Stimulated activated CD8-positive, alpha-beta memory T cell treated with anti-CD3 and anti-CD28 coated beads, Interleukin-4, amount 100 ng/mL, for 24 hours (primary cell): Measurements from ENCODE around the gene LRRC74B.

ENCODE experiments used
- DNase-seq: peaks from one replicate; pipeline ENCODE4 v3.0.0-alpha.2; 2020; ENCODE audit warnings: low read depth

The LRRC74B gene

GRCh38 chr22:21014202-21014725, 31.5 kb upstream of the LRRC74B start:
- DNase-seq = peak; percentile 88

- no peak for DNase-seq
These were observed 30.9 kb upstream of the LRRC74B start, which contains the start of gene P2RX6 for GRCh38 chr22:21014726-21015465. P2RX6 (plus strand) TSS chr22:21015165; CDS start chr22:21015175, 10 bp downstream.

GRCh38 chr22:21015466-21016006, 30.2 kb upstream of the LRRC74B start:
- no peak for DNase-seq

GRCh38 chr22:21016644-21017420, 28.9 kb upstream of the LRRC74B start:
- no peak for DNase-seq

GRCh38 chr22:21018314-21018713, 27.4 kb upstream of the LRRC74B start:
- no peak for DNase-seq

GRCh38 chr22:21020802-21021429, 24.8 kb upstream of the LRRC74B start:
- DNase-seq = no peak

- no peak for DNase-seq
These were observed 23.2 kb upstream of the LRRC74B start for GRCh38 chr22:21022507-21022906.

GRCh38 chr22:21022955-21023614, 22.7 kb upstream of the LRRC74B start:
- no peak for DNase-seq

- DNase-seq = no peak
These were observed 20.5 kb upstream of the LRRC74B start for GRCh38 chr22:21025266-21025665.

GRCh38 chr22:21025763-21026755, 19.7 kb upstream of the LRRC74B start:
- DNase-seq = no peak

GRCh38 chr22:21026783-21027692, 18.7 kb upstream of the LRRC74B start:
- DNase-seq = no peak

- no peak for DNase-seq
These were observed 17.2 kb upstream of the LRRC74B start for GRCh38 chr22:21028277-21029251.

- no peak for DNase-seq
These were observed 16.2 kb upstream of the LRRC74B start for GRCh38 chr22:21029486-21030025.

GRCh38 chr22:21030032-21030431, 15.7 kb upstream of the LRRC74B start:
- no peak for DNase-seq

- DNase-seq = no peak
These were observed 14.9 kb upstream of the LRRC74B start for GRCh38 chr22:21030621-21031544.

- no peak for DNase-seq
These were observed 14.2 kb upstream of the LRRC74B start for GRCh38 chr22:21031545-21032036.
